CD4-positive, alpha-beta T cell treated with Interleukin-17A for 1 hour (primary cell): ENCODE data around the gene PCDH9.

Source experiments
- DNase-seq: peaks from one replicate; pipeline ENCODE4 v3.0.0-alpha.2; 2020

The PCDH9 gene

DNA sequence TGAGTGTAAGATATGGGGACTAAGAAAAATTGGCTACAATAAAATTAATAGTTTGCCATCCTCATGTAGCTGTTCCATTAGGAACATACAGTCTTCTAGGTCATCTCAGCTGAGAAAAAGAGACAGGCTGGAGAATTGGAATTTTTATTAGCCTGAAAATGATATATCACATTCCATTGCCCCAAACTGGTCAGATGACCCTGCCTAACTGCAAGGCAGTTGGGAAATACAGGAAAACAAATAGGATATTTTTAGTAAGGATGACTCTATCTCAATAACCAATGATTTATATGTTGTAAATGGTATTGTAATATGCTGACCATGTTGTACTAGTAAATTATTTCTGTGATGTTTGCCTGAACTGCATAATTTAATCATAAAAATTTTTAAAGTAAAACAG is 673.8 kb downstream of the PCDH9 start:
- DNase-seq: no peak

GRCh38 chr13:66553391-66553790 is 676.7 kb downstream of the PCDH9 start:
- no peak for DNase-seq

DNA sequence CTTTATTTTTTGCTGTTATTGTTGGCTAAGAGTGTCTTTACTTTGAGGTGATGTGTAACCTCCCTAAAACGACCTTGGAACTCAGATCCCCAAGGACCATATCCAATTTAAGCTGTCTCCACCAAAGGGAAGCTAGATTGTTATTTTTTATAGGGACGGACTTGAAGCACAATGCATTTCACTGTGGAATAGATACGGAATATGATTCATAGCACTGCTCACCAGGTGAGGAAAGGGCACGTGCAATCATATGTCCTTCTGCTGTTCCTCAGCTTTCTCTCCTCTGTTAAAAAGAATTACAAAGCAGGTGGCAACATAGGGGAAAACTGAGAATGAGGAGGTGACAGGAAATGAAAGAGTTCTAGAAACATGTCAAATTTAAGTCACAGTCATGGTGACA is 679.0 kb downstream of the PCDH9 start:
- no peak for DNase-seq

GRCh38 chr13:66547685-66548084 is 682.5 kb downstream of the PCDH9 start:
- DNase-seq: no peak

DNA sequence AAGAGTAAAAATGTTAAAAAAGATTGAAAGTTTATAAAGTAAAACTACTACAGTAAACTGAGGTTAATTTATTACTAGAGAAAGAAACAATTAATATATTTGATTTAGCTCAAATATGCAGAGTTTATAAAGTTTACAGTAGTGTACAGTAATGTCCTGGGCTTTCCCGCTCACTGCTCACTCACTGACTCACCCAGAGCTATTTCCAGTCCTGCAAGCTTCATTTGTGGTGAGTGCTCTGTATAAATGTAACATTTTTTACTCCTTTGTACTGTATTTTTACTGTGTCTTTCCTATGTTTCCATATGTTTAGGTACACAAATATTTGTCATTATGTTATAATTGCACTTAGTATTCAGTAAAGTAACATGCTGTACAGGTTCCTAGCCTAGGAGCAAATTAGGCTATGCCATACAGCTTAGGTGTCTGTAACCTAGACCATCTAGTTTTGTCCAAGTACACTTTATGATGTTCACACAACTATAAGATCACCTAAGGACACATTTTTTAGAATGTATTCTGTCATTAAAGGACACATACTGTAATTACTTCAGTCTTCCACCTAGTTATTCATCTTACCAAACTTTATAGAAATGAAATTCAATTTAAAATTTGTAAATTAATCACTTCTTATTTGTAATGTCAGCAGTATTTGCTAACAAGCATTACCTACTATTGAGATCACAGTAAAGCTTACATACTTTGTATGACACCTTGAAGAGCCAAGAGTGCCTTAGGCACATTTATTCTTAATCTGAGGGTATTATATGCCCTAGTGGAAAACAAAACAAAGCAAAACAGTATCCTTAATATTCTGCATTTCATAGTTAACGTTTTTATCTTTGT is 683.4 kb downstream of the PCDH9 start:
- DNase-seq: no peak

- DNase-seq: no peak
Observed at GRCh38 chr13:66543780-66544179, 686.4 kb downstream of the PCDH9 start.

- no peak for DNase-seq
Observed at GRCh38 chr13:66537417-66537816, 692.7 kb downstream of the PCDH9 start.

DNA sequence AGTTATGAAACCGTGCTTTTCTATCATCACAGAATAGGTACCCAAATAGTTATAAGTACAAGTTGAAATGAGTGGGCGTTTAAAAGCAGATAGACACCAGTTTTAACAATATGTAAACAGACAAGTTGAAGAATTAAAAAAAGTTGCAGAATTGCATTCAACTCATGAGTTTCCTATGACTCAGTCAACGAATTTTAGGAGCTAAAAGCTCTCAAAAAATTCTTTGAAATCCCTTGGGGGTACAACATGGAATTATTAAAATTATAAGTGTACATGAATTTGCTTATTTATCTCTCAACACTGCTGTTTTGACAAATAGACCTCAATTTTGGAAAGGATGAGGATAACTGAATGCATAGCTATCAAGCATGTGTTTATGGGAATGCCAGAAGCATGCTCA is 693.4 kb downstream of the PCDH9 start:
- no peak for DNase-seq

DNA sequence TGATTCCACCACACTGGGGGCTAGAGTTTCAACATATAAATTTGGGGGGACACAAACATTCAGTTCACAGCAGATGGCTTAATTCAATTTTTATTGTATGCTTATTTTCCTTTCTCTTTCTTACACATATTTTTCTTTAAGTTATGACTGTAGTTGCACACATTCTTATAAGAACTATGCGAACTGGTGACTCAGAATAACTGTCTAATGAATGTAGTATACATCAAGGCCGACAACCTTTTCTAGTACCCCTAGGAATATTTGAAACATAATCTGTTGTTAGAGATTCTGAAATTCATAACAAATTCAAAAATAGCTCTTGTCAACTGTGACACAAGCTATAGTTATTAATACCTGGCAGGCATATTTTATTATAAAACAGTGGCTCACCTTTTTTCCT is 695.6 kb downstream of the PCDH9 start:
- no peak for DNase-seq

DNA sequence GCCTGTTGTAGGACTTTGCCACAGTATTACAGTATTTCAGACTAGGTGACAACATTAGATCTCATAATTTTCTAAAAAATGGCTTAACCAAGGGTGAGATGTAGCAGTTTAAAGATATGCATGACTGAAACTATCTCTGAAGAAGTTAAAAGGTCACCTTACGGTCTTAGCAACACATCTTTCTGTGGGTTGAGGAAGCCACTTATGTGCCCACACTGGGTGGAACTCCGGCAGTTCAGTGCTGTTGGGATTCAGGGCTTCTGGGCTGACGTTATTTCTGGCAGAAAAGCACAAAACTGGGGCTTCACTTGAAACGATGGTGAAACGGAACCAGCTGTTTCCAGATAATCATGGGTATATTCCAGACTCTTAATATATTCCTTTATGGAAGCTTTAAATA is 697.3 kb downstream of the PCDH9 start:
- no peak for DNase-seq

- no peak for DNase-seq
Observed at GRCh38 chr13:66532146-66532545, 698.0 kb downstream of the PCDH9 start.

DNA sequence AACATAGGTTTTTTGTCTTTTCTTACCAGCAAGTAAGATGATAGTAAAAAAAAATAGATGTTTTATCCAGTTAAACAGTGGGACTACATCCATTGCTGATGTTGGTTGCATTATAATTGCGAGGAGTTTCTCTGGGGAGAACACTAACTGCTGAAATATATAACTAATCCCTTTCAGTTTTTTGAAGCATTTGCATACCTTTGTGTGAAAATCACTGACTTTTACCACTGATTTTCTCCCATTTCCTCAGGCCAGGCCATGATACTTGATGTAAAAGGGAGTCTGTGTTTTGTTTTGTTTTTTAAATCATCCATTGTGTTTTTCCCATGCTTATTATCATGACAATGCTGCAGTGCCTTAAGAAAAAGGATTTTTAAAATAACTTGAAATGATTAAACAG is 699.5 kb downstream of the PCDH9 start:
- no peak for DNase-seq

DNA sequence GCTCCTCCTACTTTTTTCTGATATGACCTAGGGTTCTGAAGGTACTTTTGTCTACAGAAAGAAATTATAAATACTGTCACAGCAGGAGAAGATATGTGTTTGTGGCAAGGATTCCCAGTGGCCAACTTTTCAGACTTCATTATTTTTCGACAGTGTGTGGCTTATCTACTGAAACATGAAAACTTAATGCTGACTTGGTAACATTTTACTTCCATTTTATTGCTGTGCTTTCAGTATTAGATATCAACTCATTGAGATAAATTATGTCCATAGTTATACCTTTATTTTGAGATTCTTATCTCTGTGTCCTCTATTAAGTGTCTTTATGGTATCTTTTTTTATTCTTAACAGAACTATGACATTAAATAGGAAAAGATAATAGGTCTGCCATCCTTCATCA is 700.0 kb downstream of the PCDH9 start:
- no peak for DNase-seq

GRCh38 chr13:66528944-66529576 is 701.1 kb downstream of the PCDH9 start:
- no peak for DNase-seq

DNA sequence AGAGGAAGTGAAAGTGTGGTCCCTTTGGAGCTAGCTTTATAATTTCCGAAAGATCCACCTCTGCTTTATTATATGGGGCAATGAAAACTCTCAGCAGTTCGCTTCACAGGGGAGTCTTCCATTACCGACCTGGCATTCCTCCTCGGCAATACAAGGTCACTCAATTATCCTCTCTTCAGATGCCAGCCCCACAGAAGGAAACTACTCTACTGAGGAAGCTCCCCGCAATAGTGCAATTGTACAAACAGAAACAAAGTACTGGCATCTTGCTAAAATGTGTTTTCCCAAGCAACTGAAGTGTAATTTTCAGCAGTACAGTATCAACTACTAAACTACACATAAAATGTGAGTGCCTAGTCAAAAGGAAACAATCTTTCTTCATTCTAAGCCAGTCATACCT is 702.0 kb downstream of the PCDH9 start:
- DNase-seq: no peak

DNA sequence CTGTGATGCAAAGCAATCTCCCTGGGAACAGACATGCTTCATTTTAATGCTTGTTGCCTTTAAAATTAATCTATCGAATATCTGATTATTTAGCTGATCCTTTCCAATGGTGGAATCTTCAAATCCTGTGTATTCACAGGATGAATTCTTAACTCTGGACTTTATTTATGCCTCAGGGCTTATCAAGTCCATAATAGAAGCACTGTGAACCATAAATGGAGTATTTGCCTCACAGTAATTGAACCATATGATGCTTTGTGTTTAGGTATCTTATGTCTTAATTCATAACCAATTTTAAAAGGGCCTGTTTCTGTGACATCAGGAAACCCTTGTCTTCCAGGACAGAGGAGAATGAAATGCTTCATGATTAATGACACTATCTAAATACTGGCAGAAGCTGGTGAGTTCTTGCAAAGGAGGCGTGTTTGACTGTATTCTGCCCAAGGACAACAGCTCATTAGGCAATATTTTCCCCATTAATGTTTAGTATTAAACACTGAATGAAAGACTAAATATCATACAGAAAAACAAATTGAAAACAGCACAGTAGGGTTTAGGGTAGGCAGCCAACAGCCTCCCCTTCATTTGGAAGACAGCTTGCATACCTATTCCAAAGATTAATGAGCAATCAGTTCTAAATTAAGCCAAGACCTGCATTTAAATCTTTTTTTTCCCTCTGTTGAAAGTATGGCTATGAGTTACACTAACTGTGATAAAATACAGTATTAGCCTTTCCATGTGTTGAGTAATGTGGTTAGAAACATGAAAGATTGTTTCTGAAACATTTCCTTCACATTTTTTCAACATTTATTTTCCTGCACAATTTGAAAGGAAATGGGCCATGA is 709.4 kb downstream of the PCDH9 start:
- no peak for DNase-seq

- no peak for DNase-seq
Observed at GRCh38 chr13:66519259-66519658, 710.9 kb downstream of the PCDH9 start.

- DNase-seq: no peak
Observed at GRCh38 chr13:66518068-66518467, 712.1 kb downstream of the PCDH9 start.

DNA sequence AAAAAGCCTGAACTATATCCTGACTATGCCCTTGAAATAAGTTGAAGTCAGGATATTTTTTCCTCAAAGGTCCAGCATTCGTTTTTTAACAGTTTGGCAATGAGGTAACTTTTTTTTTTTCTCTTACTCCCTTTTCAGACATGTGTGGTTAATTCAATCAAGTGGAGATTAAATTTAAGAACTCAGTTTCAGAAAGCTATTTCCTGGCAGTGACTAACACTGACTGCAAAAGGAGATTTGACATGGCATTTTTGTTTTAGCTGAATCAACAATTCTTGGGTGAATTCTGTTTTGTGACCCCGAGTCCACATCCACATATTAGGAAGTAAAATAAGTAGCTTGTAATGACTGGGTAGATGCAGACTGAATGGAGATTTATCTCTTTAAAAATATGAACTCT is 716.4 kb downstream of the PCDH9 start:
- no peak for DNase-seq

- DNase-seq: no peak
Observed at GRCh38 chr13:66509175-66509574, 721.0 kb downstream of the PCDH9 start.

DNA sequence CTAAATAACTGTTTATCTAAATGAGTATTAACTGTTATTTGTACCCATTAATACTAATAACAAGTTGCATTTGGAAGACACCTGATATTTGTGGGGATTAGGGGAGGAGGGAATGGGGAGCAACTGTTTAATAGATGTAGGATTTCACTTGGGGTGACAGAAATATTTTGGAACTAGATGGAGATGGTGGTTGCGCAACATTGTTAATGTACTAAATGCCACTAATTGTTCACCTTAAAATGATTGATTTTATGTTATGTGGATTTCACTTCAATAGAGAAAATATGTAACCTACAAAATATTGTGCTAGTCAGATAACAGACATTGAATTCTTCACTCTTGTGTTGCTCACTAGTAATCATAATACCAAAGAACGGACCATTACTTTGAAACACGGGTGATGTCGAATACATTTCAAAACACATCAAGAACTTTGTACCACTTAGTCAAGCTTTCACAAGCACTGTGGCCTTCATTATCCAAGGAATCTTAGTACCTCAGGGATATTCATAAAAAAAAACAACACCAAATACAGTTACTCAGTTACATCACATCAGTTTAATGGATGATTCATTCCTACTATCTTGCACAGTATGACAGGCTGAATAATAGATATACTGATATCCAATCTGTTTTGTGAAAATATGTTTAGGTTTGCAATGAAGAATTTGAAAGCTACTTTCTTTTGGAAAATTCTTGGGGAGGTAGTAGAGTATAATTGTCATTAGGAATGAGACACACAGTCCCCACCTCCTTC is 721.8 kb downstream of the PCDH9 start:
- DNase-seq: no peak

- DNase-seq: no peak
Observed at GRCh38 chr13:66506979-66507378, 723.2 kb downstream of the PCDH9 start.
